Neural cell (in vitro differentiated cells): Measurements from ENCODE around the gene CCNG2. TPM values are rescaled to one million over a fixed set of nuclear protein-coding genes. Genes with fewer than 3 reads are reported as not detected.

Source experiments
- polyA plus RNA-seq: library from polyadenylated mRNA; depleted of rRNA; stranded (reverse); fragments of >200 nt; gene quantifications from 2 replicates; pipeline ENCODE4 v1.2.3, GENCODE V29; 2014
- small RNA-seq, 3 experiments: library from RNA; depleted of rRNA; stranded (forward); fragments of <200 nt; gene quantifications; one replicate each; pipeline ENCODE3, GENCODE V24; 2012

CCNG2 gene
- polyA plus RNA-seq, 1 donor from 2014 or later = 132 TPM

Small RNA genes lying within 50 kb of the gene (small RNA-seq; reads per million reads assigned to genes)
- gene RNU6-1187P = 0 reads per million in 3 experiments

Other genes starting within 250 kb of the CCNG2 start
- 61.3 and 110 TPM in 2 replicates for gene SEPTIN11, start 207.5 kb upstream of the CCNG2 start, polyA plus RNA-seq
- gene CCNI, start 81.2 kb upstream of the CCNG2 start, polyA plus RNA-seq = 120 and 129 TPM in 2 replicates